ENCODE measurements around the gene BLZF1.

BLZF1 gene, protein sequence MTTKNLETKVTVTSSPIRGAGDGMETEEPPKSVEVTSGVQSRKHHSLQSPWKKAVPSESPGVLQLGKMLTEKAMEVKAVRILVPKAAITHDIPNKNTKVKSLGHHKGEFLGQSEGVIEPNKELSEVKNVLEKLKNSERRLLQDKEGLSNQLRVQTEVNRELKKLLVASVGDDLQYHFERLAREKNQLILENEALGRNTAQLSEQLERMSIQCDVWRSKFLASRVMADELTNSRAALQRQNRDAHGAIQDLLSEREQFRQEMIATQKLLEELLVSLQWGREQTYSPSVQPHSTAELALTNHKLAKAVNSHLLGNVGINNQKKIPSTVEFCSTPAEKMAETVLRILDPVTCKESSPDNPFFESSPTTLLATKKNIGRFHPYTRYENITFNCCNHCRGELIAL

DNA sequence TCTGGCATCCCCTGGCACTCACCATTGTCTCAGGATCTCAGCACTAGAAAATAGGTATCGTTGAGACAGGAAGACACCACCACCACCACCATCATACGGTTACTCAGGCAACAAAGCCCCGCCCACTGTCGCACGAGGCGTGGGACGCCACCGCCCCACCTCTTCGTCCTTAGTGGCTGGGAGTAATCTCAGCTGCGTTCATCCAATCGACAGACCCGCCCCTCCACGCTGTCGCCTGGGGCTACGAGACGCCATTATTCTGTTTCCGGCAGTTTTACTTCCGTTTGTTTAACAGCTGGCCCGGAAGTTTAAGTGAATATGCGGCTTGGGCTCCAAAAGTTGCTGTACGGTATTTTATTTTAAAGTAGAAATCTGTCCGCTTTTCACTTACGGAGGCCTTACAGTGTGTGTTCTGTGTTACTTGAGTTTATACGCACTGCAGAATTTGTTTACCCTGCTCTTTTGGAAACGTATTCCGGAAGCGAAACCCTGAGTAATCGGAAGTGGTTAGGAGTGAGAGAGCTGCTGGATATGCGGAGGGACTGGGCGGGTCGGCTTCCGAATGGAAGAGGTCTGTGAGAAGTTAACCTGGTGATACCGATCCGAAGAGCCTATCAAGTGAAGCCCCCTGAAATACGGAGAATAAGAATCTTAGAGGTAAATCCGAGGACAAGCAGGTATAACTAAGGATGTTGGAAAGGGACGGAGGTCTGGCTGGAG is at the start of gene BLZF1, which contains the start of gene NME7:
Gene BLZF1 (plus strand): TSS at position 510 of the 720 bp plus-strand sequence. CDS start 1,328 bp downstream, outside the sequence.
Gene NME7 (minus strand): TSS at position 112 of the 720 bp plus-strand sequence. CDS start 87 bp downstream, at position 25.
- H3K4me3 ChIP-seq (ENCODE audit: low read depth, low read length): peak within 1 kb of the TSS; percentile 98
- peak; percentile 85 for TF ChIP-seq MYC (IDR thresholded peaks at IDR 0.05; ENCODE audit: low read depth, low read length)
- TF ChIP-seq, protein P1, sequence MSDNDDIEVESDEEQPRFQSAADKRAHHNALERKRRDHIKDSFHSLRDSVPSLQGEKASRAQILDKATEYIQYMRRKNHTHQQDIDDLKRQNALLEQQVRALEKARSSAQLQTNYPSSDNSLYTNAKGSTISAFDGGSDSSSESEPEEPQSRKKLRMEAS (IDR thresholded peaks at IDR 0.05; ENCODE audit: low read depth, low read length): peak; percentile 87
- TF ChIP-seq, protein P2, sequence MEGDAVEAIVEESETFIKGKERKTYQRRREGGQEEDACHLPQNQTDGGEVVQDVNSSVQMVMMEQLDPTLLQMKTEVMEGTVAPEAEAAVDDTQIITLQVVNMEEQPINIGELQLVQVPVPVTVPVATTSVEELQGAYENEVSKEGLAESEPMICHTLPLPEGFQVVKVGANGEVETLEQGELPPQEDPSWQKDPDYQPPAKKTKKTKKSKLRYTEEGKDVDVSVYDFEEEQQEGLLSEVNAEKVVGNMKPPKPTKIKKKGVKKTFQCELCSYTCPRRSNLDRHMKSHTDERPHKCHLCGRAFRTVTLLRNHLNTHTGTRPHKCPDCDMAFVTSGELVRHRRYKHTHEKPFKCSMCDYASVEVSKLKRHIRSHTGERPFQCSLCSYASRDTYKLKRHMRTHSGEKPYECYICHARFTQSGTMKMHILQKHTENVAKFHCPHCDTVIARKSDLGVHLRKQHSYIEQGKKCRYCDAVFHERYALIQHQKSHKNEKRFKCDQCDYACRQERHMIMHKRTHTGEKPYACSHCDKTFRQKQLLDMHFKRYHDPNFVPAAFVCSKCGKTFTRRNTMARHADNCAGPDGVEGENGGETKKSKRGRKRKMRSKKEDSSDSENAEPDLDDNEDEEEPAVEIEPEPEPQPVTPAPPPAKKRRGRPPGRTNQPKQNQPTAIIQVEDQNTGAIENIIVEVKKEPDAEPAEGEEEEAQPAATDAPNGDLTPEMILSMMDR (IDR thresholded peaks at IDR 0.05; ENCODE audit: low read depth, low read length): no peak
- no peak for TF ChIP-seq POLR2A (IDR thresholded peaks at IDR 0.05; ENCODE audit: extremely low read depth, insufficient read length)
- DNase-seq (ENCODE audit: low read depth): peak; percentile 95

DNA sequence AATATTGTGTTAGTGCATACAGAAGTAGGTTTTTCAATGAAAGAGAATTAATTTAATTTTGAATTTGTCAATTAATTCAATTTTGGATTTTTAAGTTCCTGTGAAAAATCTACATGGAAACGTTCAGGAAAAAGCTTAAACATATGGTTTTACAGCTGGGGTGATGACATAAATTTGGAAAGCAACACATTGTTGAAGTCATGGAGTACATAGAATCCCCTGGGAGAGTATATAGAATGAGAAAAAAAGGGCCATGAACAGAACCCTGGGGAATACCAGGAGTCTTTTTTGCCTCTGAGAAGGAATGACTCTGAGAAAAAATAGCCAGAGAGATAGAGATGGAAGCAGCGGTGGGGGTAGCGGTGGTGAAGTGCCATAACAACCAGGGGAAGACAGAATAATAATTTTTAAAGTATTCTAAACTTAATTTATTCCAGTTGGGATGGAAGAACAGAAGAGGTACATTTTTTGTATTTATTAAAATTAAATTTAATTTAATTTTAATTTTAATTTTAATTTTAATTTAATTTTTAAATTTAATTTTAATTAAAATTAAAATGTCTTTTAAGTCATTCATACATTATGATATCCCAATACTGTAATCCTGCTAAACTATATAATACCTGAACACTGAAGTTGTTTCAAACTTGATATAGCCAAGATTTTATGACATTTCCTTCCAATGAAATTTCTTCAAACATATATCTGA is 49.3 kb upstream of the BLZF1 start:
- DNase-seq (ENCODE audit: low read depth): no peak
- H3K4me3 ChIP-seq (ENCODE audit: low read depth, low read length): no peak overlapping the region
- TF ChIP-seq POLR2A (IDR thresholded peaks at IDR 0.05; ENCODE audit: extremely low read depth, insufficient read length): no peak
- TF ChIP-seq, protein P2 (IDR thresholded peaks at IDR 0.05; ENCODE audit: low read depth, low read length): no peak
- no peak for TF ChIP-seq MYC (IDR thresholded peaks at IDR 0.05; ENCODE audit: low read depth, low read length)
- TF ChIP-seq, protein P1 (IDR thresholded peaks at IDR 0.05; ENCODE audit: low read depth, low read length): no peak

DNA sequence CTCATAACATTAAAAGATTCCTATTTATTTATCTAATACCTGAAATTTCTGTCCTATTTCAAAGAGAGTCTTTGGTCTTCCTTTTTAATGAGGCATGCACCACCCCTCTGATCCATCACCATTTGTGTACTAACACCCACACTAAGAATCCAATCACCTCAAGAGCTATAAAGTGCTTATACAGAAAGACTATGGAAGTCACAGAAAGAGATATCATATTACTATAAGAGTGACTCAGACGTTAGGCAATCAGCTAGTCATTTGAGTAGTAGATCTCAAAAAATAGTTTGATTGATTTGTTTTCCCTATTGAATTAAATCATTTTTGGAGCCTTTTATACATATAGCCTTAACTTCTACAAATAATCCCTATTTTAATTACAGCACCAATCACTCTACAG is 46.5 kb upstream of the BLZF1 start:
- no peak overlapping the region for H3K4me3 ChIP-seq (ENCODE audit: low read depth, low read length)
- TF ChIP-seq, protein P2 (IDR thresholded peaks at IDR 0.05; ENCODE audit: low read depth, low read length): no peak
- DNase-seq (ENCODE audit: low read depth): peak; percentile 25

DNA sequence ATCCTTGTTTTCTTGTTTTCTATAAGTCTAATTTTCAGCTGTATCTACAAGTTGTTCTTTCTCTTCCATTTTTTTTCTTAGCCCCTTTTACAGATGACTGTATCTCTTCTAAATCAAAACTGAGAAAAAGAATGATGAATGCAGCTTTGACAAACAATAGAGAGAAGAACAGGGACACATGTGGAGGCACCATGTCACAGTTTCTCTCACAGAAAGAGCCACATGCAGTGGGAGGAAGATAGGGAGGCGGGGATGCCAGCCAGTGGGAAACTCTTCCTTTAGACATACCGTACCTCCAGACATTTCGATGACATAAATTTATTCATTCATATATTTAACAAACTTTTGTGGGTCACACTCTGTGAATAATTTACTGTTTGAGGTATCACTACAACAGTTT is 45.9 kb upstream of the BLZF1 start:
- TF ChIP-seq, protein P2 (IDR thresholded peaks at IDR 0.05; ENCODE audit: low read depth, low read length): no peak
- TF ChIP-seq MYC (IDR thresholded peaks at IDR 0.05; ENCODE audit: low read depth, low read length) (no peak), POLR2A (IDR thresholded peaks at IDR 0.05; ENCODE audit: extremely low read depth, insufficient read length) (no peak)
- TF ChIP-seq, protein P1 (IDR thresholded peaks at IDR 0.05; ENCODE audit: low read depth, low read length): no peak
- no peak overlapping the region for H3K4me3 ChIP-seq (ENCODE audit: low read depth, low read length)
- no peak for DNase-seq (ENCODE audit: low read depth)

DNA sequence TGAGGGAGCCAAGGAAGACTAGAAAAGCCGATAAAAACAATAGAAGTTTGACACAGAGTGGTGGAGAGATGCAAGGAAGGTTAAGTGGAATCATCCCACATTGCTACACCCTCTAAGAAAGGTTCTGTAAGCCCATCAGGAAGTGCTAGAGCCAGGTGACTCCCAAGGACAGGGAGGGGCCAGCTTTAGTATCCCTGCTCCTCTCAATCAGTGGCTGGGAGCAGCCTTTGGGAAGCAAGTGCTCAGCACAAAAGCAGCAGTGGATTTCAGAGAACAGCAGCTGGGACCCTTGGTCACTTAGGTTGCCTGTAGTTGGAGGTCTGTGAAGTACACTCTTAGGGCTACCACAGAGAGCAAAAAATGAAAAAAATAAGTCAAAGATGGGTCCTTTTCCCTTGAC is 42.9 kb upstream of the BLZF1 start:
- TF ChIP-seq, protein P1 (IDR thresholded peaks at IDR 0.05; ENCODE audit: low read depth, low read length): no peak
- TF ChIP-seq POLR2A (IDR thresholded peaks at IDR 0.05; ENCODE audit: extremely low read depth, insufficient read length) (no peak), MYC (IDR thresholded peaks at IDR 0.05; ENCODE audit: low read depth, low read length) (no peak)
- TF ChIP-seq, protein P2 (IDR thresholded peaks at IDR 0.05; ENCODE audit: low read depth, low read length): no peak
- no peak for DNase-seq (ENCODE audit: low read depth)
- H3K4me3 ChIP-seq (ENCODE audit: low read depth, low read length): no peak overlapping the region

All from NB4 (cell line).